Sigmoid colon (tissue), 4 donors: Measurements from ENCODE around the gene LPAR1.

ENCODE experiments used
- POLR2A ChIP-seq, 2 donors: fragments of 450-650 bp; IDR thresholded peaks; one replicate each; pipeline ENCODE4 v1.6.1; 2016; ENCODE audit warnings: antibody characterized with exemption in 2 of 2, mild to moderate bottlenecking in 2 of 2, moderate library complexity in 2 of 2
- POLR2AphosphoS5 ChIP-seq, 4 donors: sonication (generic); formaldehyde crosslinking; IDR thresholded peaks; one replicate each; pipeline ENCODE4 v1.6.1; 2017; ENCODE audit warnings: antibody characterized with exemption in 4 of 4
- TF ChIP-seq, protein P1 (sequence below), 4 experiments: fragments of 450-650 bp in 3 of 4; fragments of 200-600 bp in 1 of 4; IDR thresholded peaks; one replicate each; pipeline ENCODE4 v1.5.1; 2016 to 2019; ENCODE audit warnings: antibody characterized with exemption in 4 of 4, mild to moderate bottlenecking in 3 of 4, moderate library complexity in 2 of 4

DNA sequence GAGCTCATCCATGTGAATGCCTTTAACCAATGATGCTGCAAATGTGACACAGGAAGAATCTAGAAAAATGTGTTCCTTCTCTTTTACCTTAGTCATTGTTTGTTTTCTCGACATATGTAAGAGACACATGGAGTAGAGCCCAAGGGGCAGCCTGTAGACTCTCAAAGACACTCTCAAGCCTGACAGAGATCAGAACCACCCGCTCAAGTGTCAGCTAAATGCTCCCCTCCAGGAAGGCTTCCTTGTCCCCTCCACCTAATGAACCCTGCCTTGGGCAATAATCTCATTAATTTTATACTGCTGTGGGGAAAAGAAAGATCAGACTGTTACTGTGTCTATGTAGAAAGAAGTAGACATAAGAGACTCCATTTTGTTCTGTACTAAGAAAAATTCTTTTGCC is 212.3 kb downstream of the LPAR1 start:
- TF ChIP-seq, protein P1, sequence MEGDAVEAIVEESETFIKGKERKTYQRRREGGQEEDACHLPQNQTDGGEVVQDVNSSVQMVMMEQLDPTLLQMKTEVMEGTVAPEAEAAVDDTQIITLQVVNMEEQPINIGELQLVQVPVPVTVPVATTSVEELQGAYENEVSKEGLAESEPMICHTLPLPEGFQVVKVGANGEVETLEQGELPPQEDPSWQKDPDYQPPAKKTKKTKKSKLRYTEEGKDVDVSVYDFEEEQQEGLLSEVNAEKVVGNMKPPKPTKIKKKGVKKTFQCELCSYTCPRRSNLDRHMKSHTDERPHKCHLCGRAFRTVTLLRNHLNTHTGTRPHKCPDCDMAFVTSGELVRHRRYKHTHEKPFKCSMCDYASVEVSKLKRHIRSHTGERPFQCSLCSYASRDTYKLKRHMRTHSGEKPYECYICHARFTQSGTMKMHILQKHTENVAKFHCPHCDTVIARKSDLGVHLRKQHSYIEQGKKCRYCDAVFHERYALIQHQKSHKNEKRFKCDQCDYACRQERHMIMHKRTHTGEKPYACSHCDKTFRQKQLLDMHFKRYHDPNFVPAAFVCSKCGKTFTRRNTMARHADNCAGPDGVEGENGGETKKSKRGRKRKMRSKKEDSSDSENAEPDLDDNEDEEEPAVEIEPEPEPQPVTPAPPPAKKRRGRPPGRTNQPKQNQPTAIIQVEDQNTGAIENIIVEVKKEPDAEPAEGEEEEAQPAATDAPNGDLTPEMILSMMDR (IDR thresholded peaks at IDR 0.05), result no peak
- TF ChIP-seq POLR2A (IDR thresholded peaks at IDR 0.05) (no peak), POLR2AphosphoS5 (IDR thresholded peaks at IDR 0.05) (no peak)
